Measurements from ENCODE around the gene LRRTM3.

GRCh38 chr10:66958466-66958865 lies 32.6 kb downstream of the LRRTM3 start:
- TF ChIP-seq POLR2AphosphoS5 (IDR thresholded peaks at IDR 0.05; ENCODE audit: low read depth) (no peak), CTCF (conservative IDR thresholded peaks at IDR 0.05; ENCODE audit: low read depth in 2 of 2) (no peak), EZH2 (IDR thresholded peaks at IDR 0.05; ENCODE audit: low read depth, unreplicated experiment) (no peak), EZH2phosphoT487 (IDR thresholded peaks at IDR 0.05; ENCODE audit: unreplicated experiment) (no peak), CREB1 (CRISPR knock-in tag; IDR thresholded peaks at IDR 0.05; ENCODE audit: low read depth) (no peak), REST (IDR thresholded peaks at IDR 0.05; ENCODE audit: unreplicated experiment) (no peak), STAT1 (IDR thresholded peaks at IDR 0.05; ENCODE audit: unreplicated experiment) (no peak)
